NCI-H82 treated with DMSO at 0.1 percent for 48 hours (cell line): ENCODE results near the gene ANGPTL2.

Experiments used
- DNase-seq: peaks from one replicate; lab custom pipeline; 2025; ENCODE audit not compliant: unreplicated experiment; lab: John Stamatoyannopoulos, UW

ANGPTL2 gene

GRCh38 chr9:127136880-127137639 lies 14.6 kb upstream of the ANGPTL2 start:
- no peak for DNase-seq

- no peak for DNase-seq
These were observed 13.8 kb upstream of the ANGPTL2 start for GRCh38 chr9:127136081-127136879.

DNA sequence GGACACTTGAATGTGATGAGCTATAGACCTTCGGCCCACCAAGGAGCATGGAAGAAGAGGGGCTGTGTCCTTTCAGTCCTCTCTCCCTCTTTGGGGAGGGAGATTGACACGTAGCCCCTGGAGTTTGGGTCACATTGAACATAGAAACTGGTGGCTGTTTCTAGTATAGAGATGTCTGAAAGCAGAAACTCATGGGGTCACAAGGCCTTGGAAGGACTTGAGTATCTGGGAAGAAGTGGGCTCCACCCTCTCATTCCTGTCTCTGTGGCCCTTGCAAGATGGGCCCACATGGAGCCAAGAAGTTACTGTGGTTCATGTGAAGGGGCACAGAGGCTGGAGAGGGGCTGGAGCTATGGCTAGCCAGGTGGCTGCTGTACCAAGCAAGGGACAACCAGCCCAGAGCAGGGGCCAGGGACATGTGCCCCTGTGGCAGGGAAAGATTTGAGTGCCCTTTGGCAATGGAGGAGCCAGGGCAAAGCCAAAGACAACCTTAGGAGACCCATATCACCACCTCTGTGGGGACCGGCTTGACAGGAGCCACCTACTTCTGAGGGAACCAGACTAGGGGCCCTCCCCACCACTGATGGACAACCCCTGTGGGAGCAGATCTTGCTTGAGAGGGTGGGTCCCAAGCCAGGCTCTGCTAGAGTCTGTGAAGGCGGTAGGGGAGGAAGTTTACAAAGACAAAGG lies 12.8 kb upstream of the ANGPTL2 start:
- DNase-seq = no peak

- DNase-seq = no peak
These were observed 11.3 kb upstream of the ANGPTL2 start for GRCh38 chr9:127133739-127134167.

- DNase-seq = no peak
These were observed 10.6 kb upstream of the ANGPTL2 start for GRCh38 chr9:127132921-127133647.

- DNase-seq = no peak
These were observed 9.9 kb upstream of the ANGPTL2 start for GRCh38 chr9:127132375-127132774.

- DNase-seq = no peak
These were observed 9.4 kb upstream of the ANGPTL2 start for GRCh38 chr9:127131871-127132270.

DNA sequence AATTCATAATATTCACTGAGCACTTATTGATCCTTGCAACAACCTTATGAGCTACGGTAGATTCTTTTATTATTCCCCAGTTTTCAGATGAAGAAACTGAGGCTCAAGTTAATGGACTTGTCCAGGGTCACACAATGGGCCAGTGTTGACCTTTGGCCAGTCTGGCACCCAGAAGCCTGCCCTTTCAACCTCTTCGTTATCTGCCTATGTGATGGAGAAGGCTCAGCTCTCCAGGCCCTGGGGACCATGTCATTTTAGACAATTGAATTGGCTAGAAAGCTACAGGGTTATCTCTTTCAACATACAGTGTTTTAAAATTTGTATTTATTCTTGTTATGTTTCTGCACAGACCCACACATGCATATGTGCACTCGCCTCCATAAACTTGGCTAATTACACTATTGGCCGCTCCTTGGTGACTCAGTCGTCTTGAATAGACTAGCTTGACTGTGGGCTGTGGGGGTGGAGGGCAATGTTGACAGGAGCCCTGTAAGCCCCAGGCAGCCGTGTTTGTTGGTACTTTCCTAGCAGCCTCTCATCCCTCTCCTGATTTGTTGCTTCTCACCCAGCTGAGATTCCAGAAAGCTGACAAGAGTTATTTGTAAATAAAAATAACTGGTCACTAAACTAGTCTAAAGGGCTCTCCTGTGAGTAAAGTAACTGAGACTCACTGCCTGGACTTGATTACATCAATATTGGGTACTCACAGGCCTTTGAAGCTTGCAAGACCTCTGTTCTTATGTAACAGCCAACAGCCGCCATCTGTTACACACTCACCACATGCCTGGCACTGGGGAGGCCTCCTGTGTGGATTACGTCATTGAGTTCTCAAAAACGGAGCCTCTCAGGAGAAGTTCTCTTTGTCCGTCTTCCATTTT lies 8.5 kb upstream of the ANGPTL2 start:
- peak; percentile 70 for DNase-seq

- DNase-seq = no peak
These were observed 7.8 kb upstream of the ANGPTL2 start for GRCh38 chr9:127130235-127130634.

GRCh38 chr9:127129718-127130085 lies 7.3 kb upstream of the ANGPTL2 start:
- no peak for DNase-seq

- no peak for DNase-seq
These were observed 6.8 kb upstream of the ANGPTL2 start for GRCh38 chr9:127129073-127129717.

DNA sequence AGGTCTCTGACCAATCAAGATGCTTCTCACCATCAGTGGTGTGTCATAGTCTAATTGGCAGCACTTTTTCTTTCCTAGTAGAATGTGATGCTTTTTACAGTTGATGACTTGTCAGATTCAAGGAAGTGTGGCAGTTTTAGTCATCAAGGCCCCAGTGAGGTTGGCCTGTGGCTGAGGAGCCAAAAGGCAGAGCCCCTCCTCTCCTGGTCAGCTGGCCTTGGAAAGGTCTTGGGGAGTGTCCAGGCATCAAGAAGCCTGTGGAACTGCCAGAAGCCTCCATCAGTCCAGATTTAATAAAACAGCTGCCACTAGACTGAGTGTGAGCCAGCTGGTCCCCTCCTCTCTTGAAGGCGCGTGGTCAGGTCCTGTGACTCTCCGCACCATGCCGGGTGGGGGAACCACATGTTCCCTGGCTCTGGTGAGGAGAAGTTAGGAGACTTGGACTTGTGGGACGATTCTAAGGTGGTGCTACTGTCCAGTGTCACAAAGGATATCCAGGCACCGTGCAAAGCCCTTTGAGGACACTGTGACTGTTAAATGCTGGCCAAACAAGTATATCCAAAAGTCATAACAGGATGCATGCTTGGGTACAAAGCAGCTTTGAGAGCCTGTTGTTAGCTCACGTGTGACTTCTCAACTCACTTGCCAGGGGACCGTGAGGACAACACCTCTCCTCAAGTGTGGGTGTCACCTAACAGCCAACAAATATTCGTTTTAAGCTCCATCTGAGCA lies 6.1 kb upstream of the ANGPTL2 start:
- no peak for DNase-seq

GRCh38 chr9:127126971-127127370 lies 4.5 kb upstream of the ANGPTL2 start:
- no peak for DNase-seq

DNA sequence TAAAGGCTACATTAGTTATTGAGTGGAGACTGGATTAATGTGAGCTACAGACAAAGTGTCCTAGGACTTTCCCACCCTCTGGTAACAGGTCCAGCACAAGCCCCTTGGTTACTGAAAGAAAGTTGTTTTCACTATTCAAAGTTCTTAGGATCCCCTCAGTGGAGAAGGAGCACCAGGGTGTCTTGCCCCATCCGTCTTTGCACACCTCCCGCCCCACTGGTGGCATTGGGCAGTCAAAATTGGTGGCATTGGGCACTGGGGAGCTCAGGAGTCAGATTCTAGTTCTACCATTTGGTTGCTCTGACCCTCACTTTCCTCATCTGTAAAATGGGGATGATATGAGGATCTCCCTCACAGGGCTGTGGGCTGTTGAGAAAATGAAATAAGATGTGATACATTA lies 2.4 kb upstream of the ANGPTL2 start:
- no peak for DNase-seq

- no peak for DNase-seq
These were observed 1.7 kb upstream of the ANGPTL2 start for GRCh38 chr9:127124111-127124531.

GRCh38 chr9:127123064-127123890 lies 842 bp upstream of the ANGPTL2 start:
- DNase-seq = peak; percentile 64

DNA sequence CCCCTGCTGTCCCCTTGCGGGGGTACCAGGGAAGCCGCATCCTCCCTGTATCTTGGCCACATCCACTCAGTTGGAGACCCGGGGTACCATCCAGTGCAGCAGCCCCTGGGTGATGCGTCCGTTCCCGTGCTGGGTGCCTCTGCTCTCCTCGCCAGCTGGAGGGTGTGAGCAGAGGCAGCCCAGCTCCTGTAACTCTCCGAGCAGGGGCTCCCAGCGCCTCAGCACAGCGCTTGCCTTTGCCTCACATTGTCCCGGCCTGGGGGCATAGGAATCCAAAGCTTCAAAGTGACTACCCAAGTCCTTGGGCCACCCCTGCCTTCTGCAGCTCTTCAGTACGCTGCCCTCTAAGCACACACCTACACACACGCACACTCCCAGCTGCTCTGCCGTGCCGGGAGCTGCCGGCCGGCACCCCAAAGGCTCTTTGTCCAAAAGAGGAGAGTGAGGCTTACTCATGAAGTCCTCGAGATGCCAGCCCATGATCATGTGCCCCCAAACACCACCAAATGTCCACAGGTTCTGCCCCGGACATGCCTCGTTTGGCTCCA lies 733 bp downstream of the ANGPTL2 start:
- DNase-seq = no peak

- no peak for DNase-seq
These were observed 3.1 kb downstream of the ANGPTL2 start for GRCh38 chr9:127119320-127119709.
